ENCODE data around the gene MAP7.
"Not testable (repeated sequence)": the region's sequence is repeated elsewhere in the genome, so short reads cannot be mapped to it uniquely, and the experiment has no call there.

The MAP7 gene

GRCh38 chr6:136439514-136440190 is 110.6 kb downstream of the MAP7 start:
- no peak for DNase-seq (ENCODE audit: low spot score)
- no peak for TF ChIP-seq CTCF (IDR thresholded peaks at IDR 0.05; ENCODE audit: extremely low read depth, insufficient read depth, missing control alignments)
- in situ Hi-C loops (cut with MboI; ENCODE audit: low pct_unique_long_range_greater_than_20kb, low sequenced_read_pairs, unreplicated experiment), result no loop called here

GRCh38 chr6:136438441-136438840 is 111.8 kb downstream of the MAP7 start:
- DNase-seq (ENCODE audit: low spot score), result no peak
- TF ChIP-seq CTCF (IDR thresholded peaks at IDR 0.05; ENCODE audit: extremely low read depth, insufficient read depth, missing control alignments), result no peak
- in situ Hi-C loops (cut with MboI; ENCODE audit: low pct_unique_long_range_greater_than_20kb, low sequenced_read_pairs, unreplicated experiment), result no loop called here

GRCh38 chr6:136437246-136437645 is 113.0 kb downstream of the MAP7 start:
- no peak for DNase-seq (ENCODE audit: low spot score)
- TF ChIP-seq CTCF (IDR thresholded peaks at IDR 0.05; ENCODE audit: extremely low read depth, insufficient read depth, missing control alignments), result no peak
- in situ Hi-C loops (cut with MboI; ENCODE audit: low pct_unique_long_range_greater_than_20kb, low sequenced_read_pairs, unreplicated experiment), result no loop called here

- no peak for TF ChIP-seq CTCF (IDR thresholded peaks at IDR 0.05; ENCODE audit: extremely low read depth, insufficient read depth, missing control alignments)
- DNase-seq (ENCODE audit: low spot score), result no peak
- in situ Hi-C loops (cut with MboI; ENCODE audit: low pct_unique_long_range_greater_than_20kb, low sequenced_read_pairs, unreplicated experiment), result no loop called here
Measured at GRCh38 chr6:136435101-136435500, 115.1 kb downstream of the MAP7 start.

- DNase-seq (ENCODE audit: low spot score); in situ Hi-C loops (cut with MboI; ENCODE audit: low pct_unique_long_range_greater_than_20kb, low sequenced_read_pairs, unreplicated experiment): not testable (repeated sequence)
Measured at GRCh38 chr6:136431306-136431705, 118.9 kb downstream of the MAP7 start.

- no peak for TF ChIP-seq CTCF (IDR thresholded peaks at IDR 0.05; ENCODE audit: extremely low read depth, insufficient read depth, missing control alignments)
- no peak for DNase-seq (ENCODE audit: low spot score)
- in situ Hi-C loops (cut with MboI; ENCODE audit: low pct_unique_long_range_greater_than_20kb, low sequenced_read_pairs, unreplicated experiment), result no loop called here
Measured at GRCh38 chr6:136429264-136430065, 120.8 kb downstream of the MAP7 start.

- no peak for TF ChIP-seq CTCF (IDR thresholded peaks at IDR 0.05; ENCODE audit: extremely low read depth, insufficient read depth, missing control alignments)
- no peak for DNase-seq (ENCODE audit: low spot score)
- in situ Hi-C loops (cut with MboI; ENCODE audit: low pct_unique_long_range_greater_than_20kb, low sequenced_read_pairs, unreplicated experiment), result no loop called here
Measured at GRCh38 chr6:136427378-136427717, 122.9 kb downstream of the MAP7 start.

Data from GM13977 (cell line).